Sigmoid colon (tissue), 4 donors: Measurements from ENCODE around the gene SLC6A6.

Source experiments
- POLR2A ChIP-seq, 2 donors: fragments of 450-650 bp; IDR thresholded peaks; one replicate each; pipeline ENCODE4 v1.6.1; 2016; ENCODE audit warnings: antibody characterized with exemption in 2 of 2, mild to moderate bottlenecking in 2 of 2, moderate library complexity in 2 of 2
- POLR2AphosphoS5 ChIP-seq, 4 donors: sonication (generic); formaldehyde crosslinking; IDR thresholded peaks; one replicate each; pipeline ENCODE4 v1.6.1; 2017; ENCODE audit warnings: antibody characterized with exemption in 4 of 4
- TF ChIP-seq, protein P1 (sequence below), 4 experiments: fragments of 450-650 bp in 3 of 4; fragments of 200-600 bp in 1 of 4; IDR thresholded peaks; one replicate each; pipeline ENCODE4 v1.5.1; 2016 to 2019; ENCODE audit warnings: antibody characterized with exemption in 4 of 4, mild to moderate bottlenecking in 3 of 4, moderate library complexity in 2 of 4

DNA sequence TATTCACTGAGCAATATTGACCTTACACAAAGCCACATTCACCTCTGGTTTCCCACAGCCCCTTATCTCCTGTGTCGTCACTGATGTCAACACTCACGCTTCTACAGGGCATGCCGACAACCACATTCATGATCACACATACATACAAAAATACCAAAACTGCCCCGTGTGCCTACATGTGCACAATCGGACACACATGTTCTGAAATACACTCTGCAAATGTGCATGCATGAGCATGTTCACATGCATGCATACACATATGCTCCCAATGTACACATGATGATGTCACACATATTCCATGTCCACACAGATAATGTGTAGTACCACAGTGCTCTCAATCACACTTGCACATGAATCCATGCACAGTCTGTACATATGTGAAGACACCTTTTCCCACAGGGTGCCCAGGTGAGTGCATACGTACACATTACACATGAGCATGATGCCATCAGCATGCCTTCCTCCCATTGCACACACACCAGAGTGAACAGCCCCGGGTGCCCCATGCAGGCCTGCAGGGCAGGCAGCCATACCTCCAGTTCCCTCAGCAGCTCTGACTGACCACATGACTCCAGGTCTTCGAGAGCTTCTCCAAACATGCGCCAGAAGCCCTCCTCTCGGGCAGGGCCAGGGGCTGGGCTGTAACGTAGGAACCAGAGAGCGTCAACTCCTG, 100.8 kb downstream of the SLC6A6 start:
- TF ChIP-seq POLR2A (IDR thresholded peaks at IDR 0.05) (no peak), POLR2AphosphoS5 (IDR thresholded peaks at IDR 0.05) (no peak)
- TF ChIP-seq, protein P1, sequence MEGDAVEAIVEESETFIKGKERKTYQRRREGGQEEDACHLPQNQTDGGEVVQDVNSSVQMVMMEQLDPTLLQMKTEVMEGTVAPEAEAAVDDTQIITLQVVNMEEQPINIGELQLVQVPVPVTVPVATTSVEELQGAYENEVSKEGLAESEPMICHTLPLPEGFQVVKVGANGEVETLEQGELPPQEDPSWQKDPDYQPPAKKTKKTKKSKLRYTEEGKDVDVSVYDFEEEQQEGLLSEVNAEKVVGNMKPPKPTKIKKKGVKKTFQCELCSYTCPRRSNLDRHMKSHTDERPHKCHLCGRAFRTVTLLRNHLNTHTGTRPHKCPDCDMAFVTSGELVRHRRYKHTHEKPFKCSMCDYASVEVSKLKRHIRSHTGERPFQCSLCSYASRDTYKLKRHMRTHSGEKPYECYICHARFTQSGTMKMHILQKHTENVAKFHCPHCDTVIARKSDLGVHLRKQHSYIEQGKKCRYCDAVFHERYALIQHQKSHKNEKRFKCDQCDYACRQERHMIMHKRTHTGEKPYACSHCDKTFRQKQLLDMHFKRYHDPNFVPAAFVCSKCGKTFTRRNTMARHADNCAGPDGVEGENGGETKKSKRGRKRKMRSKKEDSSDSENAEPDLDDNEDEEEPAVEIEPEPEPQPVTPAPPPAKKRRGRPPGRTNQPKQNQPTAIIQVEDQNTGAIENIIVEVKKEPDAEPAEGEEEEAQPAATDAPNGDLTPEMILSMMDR (IDR thresholded peaks at IDR 0.05), result no peak
